Measurements from ENCODE around the gene TBRG4.
"Not testable (repeated sequence)": the region's sequence is repeated elsewhere in the genome, so short reads cannot be mapped to it uniquely, and the experiment has no call there.

TBRG4 gene

GRCh38 chr7:45118889-45119331 lies 7.4 kb upstream of the TBRG4 start:
- no peak for FAIRE-seq

GRCh38 chr7:45118292-45118691 lies 6.8 kb upstream of the TBRG4 start:
- no peak for FAIRE-seq
- DNase-seq (ENCODE audit: insufficient read length, low spot score) = no peak

More at GRCh38 chr7:45118889-45119331, 7.4 kb upstream of the TBRG4 start:
- no peak for DNase-seq (ENCODE audit: insufficient read length, low spot score)

DNA sequence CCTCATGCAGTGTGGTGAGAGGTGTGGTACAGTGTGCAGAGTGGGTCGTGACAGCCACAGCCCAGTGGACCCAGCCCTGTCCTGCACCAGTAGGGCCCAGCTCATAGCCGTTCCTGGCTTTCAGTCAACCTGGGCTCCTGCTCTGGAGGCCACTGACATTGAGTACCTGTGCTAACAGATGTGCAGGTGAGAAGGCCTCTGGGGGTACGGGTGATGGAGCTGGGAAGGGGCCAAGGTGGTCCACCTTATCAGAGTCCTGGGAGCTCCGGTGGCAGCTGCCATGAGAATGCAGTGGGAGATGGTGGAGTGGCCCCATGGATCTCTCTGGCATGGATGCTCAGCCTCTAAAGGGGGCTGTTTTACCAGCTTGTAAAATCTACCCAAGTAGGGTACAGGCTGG lies 6.1 kb upstream of the TBRG4 start:
- DNase-seq (ENCODE audit: insufficient read length, low spot score) = no peak
- FAIRE-seq = no peak

- no peak for FAIRE-seq
- DNase-seq (ENCODE audit: insufficient read length, low spot score) = no peak
Measured at GRCh38 chr7:45116048-45116447, 4.6 kb upstream of the TBRG4 start.

DNA sequence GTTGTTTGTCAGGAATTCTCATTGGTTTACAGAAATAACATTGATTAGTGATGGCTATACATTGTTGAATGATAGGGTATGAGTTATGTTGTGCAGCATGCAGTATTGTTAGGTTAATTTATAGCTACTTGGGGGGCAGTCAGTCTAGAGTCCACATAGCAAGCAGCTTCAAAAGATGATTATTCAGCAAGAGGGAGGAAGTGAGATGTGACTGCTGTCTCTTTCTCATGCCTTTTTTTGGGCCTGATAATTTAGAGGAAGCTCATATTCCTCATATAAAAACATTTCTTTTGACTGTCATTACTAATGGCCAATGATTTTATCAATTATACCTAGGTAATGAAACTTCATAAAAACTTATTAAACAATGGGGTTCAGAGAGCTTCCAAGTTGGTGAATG lies 3.4 kb upstream of the TBRG4 start:
- FAIRE-seq (no peak), DNase-seq (ENCODE audit: insufficient read length, low spot score) (no peak)

DNA sequence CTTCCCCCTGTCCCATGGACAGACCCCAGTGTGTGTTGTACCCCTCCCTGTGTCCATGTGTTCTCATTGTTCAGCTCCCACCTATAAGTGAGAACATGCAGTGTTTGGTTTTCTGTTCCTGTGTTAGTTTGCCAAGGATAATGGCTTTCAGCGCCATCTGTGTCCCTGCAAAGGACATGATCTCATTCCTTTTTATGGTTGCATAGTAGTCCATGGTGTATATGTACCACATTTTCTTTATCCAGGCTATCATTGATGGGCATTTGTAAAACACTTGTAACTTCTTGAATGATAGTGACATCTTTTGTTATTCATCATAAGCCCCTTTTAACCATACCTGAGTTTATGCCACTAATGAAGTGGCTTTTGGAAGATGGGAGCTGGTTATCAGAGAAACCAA lies 2.8 kb upstream of the TBRG4 start:
- not testable (repeated sequence) for DNase-seq (ENCODE audit: insufficient read length, low spot score); FAIRE-seq

DNA sequence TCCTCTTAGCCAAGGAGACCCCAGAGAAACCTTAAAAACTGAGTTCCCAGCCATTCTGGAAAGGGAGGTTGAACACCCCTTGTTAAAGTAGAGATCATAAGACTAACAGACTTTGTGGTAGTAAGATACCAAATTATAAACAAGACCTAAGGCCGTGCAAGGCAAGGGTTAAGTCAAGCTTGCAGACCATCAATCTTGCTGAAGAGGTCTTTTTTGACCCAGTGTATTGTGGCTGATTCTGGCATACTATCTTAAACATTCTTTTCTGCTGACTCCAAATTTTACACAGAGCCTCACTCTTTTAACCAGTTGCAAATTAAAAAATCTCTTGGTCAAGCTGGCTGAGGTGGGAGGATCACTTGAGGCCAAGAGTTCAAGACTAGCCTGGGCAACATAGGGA lies 1.2 kb upstream of the TBRG4 start:
- FAIRE-seq = no peak
- no peak for DNase-seq (ENCODE audit: insufficient read length, low spot score)

DNA sequence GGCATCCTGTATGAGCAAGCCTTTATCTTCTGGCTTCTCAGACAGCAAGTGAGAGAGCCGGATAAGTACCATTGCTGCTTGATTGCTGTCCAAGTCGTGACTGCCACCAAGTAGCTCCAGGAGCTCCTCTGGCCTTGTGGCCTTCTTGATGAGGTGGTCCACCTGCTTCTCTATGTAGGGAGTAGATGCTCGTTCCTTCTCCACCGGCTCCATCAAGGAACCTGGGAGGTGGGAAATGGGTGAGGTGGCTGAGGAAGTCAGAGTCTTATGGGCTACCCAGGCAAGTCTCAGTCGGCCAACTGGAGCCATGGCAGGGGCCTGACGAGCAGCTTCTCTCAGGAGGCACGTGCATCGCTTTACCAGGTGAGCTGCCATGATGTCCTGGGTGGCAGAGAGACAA lies 2.6 kb downstream of the TBRG4 start:
- FAIRE-seq (no peak), DNase-seq (ENCODE audit: insufficient read length, low spot score) (no peak)

- DNase-seq (ENCODE audit: insufficient read length, low spot score) (no peak), FAIRE-seq (no peak)
Measured at GRCh38 chr7:45107356-45107755, 4.1 kb downstream of the TBRG4 start.

- FAIRE-seq (no peak), DNase-seq (ENCODE audit: insufficient read length, low spot score) (no peak)
Measured at GRCh38 chr7:45106820-45107219, 4.7 kb downstream of the TBRG4 start.

- DNase-seq (ENCODE audit: insufficient read length, low spot score) = no peak
- no peak for FAIRE-seq
Measured at GRCh38 chr7:45105588-45106188, 5.8 kb downstream of the TBRG4 start.

DNA sequence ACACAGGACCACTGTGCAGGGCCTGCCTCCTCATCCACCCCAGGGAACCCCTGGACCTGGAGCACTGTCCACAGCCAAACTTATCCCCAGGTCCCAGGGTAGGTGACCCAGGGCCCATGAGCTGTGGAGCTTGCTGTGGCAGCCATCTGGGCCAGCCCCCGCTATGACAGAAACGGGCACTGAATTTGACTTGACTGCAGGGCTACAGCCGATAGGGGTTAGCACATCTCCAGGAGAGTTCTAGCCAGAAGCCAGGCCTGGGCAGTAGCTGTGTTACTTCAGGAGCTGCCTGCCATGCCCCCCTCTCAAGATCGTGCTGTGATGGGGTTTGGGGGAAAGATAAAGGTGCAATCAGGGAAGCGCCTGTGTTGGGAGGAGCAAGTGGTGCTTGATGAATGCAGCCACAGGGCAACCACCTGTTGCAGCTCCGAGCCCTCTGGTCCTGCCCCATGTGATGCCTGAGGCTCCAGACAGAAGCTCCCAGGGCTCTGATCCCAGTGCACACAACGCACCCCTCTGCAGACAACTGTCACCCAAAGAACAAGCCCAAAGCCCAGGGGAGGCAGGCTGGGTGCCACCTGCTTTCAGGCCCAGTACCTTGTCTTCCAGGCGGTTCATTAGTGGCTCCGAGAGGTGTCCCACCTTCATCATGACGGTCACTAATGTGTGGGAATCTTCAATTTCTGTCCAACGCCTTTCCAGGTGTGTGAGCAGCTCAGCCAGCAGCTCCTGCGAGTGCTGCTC lies 6.5 kb downstream of the TBRG4 start:
- FAIRE-seq = no peak
- DNase-seq (ENCODE audit: insufficient read length, low spot score) = no peak

DNA sequence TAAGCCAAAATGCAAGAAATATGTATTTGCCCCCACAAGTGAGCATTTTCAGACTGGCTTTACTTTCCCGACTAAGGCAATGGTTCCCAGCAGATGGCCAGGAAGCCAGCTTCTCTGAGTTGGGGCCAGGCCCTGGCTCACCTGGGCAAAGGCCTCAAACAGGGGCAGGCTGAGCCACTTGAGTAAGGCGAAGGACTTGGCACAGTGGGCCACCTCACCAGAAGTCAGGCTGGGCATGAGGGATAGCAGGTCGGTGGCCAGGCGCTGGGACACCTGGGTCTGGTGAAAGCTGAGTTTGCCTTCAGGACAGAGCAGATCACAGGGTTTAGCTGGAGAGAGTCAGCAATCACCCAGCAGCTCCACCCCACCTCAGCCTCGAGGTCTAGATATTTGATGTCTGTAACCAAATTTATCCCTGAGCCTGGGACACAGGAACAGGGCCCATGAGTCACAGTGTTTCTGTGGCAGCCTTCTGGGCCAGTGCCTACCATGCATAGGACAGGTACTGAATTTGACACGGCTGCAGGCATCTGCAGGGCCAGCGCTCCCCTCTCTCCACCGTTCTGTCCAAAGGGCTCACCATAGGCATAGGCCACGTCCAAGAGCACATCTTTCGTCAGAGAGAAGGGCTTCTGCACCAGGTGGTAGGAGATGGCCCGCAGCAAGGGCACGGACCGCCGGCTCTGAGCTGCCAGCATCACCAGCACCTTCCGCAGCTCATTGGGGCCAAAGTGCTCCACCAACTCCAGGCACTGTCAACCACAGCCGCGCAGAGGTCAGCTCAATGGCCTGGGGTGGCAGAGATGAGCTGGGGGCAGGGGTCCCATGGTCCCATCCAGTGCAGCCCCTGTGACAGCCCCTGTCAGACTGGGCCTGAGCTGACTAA lies 7.3 kb downstream of the TBRG4 start:
- FAIRE-seq = no peak
- DNase-seq (ENCODE audit: insufficient read length, low spot score) = no peak

DNA sequence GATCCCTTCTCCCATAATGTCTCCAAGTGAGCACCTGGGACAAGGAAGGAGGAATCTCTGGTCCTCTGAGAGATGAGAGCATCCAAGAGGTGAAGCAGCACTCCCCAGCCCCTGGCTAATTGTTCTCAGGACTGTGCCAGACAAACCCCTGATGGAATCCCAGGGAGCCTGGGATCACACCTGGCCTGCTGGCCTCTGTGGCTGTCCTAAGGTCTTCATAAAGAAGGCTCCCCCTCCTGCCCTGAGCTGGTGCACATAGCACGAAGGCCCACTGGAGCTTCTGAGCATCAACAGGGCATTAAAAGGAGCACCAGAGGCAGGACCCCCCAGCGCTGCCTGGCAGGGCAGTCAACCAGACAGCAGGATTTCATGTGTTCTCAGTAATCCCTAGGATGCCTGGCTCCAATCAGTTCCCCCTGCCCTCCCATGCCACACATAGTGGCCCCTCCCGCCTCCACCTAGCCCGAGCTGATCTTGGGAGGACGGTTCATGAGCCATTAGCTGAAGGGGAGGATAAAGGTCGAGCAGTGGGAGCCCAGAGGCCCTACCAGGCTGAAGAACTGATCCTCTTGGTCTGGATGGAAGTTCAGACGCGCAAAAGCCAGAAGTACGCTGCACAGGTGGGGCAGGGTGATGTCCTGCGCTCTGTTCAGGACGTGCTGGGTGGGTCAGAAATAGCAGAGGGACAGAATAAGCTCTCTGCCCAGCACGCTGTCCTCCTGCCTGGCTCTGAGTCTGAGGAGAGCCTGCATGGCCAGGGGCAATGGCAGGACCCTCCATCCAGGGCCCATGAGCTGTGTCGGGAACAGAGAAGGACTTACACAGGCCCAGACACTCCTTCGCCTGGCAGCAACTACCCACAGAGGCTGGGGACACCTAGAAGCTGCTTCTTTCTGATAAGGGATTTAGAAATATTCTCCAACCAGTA lies 8.4 kb downstream of the TBRG4 start:
- DNase-seq (ENCODE audit: insufficient read length, low spot score) (no peak), FAIRE-seq (no peak)

DNA sequence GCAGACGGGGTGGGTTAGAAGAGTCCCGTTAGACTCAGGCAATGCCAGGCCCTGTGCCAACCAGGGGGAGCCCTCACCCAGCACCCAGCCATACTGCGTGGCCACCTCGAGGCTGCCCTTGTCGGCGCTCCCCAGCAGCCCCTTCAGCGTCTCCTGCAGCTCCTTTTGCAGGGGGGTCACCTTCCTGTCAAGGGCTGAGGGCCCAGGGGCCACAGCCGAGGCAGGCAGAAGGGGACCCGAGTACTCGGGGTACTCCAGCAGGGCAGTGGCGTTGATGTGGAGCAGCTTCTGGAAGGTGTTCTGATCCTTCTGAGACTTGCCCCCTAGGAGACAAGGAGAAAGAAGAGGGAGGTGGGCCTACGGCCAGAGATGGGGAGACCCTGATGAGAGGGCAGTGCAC lies 9.7 kb downstream of the TBRG4 start:
- FAIRE-seq = no peak
- no peak for DNase-seq (ENCODE audit: insufficient read length, low spot score)

DNA sequence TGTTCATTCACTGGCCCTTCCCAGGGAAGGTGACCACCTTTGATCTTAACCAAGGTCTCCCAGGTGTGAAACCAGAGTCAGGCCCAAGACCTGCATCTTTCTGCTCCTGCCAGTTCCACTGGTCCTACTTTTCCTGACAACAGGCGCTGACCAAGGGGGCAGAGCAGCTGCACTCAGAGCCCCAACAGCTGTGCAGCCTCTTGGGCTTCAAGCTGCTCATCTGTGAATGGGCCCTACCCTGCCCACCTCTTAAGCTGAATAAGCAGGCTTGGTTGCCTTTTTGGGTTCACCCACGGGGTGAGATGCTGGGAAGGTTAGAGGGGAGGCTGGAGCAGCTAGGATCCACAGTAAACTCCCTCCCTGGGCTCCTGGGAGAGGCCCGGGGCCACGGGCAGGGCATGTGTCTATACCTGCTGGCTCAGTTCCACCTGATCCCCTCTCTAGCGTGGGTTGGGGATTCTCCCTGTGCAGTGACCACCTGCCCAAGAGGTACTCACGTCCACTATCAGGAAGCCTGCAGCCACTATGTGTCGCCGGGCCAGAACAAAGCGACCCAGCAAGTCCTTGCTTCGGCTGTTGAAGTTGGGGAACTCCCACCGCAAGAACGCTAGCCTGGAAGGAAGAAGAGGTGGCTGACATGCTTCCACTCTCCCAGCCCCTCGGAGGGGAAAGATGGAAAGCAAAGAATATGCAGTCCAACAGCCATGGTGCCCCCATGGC lies 10.6 kb downstream of the TBRG4 start:
- DNase-seq (ENCODE audit: insufficient read length, low spot score) = no peak
- no peak for FAIRE-seq

- DNase-seq (ENCODE audit: insufficient read length, low spot score) = no peak
- no peak for FAIRE-seq
Measured at GRCh38 chr7:45099891-45100760, 11.4 kb downstream of the TBRG4 start.

- DNase-seq (ENCODE audit: insufficient read length, low spot score) = no peak
Measured at GRCh38 chr7:45098983-45099839, 12.3 kb downstream of the TBRG4 start.

More at GRCh38 chr7:45098983-45099839, 12.3 kb downstream of the TBRG4 start:
- no peak for FAIRE-seq
